Stimulated activated CD4-positive, alpha-beta T cell treated with anti-CD3 and anti-CD28 coated beads, Interleukin-4, amount 100 ng/mL, for 24 hours (primary cell): ENCODE data around the gene TUBB3.
"Not testable (repeated sequence)": the region's sequence is repeated elsewhere in the genome, so short reads cannot be mapped to it uniquely, and the experiment has no call there.

Experiments used
- DNase-seq: peaks from one replicate; pipeline ENCODE4 v3.0.0-alpha.2; 2020

The TUBB3 gene

GRCh38 chr16:89922884-89923639 lies at the start of gene TUBB3:
TUBB3 (plus strand) TSS chr16:89923342; CDS start chr16:89923402, 60 bp downstream.
- DNase-seq: no peak

GRCh38 chr16:89873972-89874689 lies 49.0 kb upstream of the TUBB3 start:
- peak; percentile 95 for DNase-seq

GRCh38 chr16:89879123-89879522 lies 44.0 kb upstream of the TUBB3 start:
- not testable (repeated sequence) for DNase-seq

- no peak for DNase-seq
These were observed 42.4 kb upstream of the TUBB3 start for GRCh38 chr16:89880477-89881367.

GRCh38 chr16:89881368-89881730 lies 41.8 kb upstream of the TUBB3 start:
- DNase-seq: no peak

- DNase-seq: no peak
These were observed 39.6 kb upstream of the TUBB3 start for GRCh38 chr16:89883346-89884040.

GRCh38 chr16:89884041-89884421 lies 39.1 kb upstream of the TUBB3 start:
- DNase-seq: no peak

- no peak for DNase-seq
These were observed 35.9 kb upstream of the TUBB3 start for GRCh38 chr16:89887243-89887642.

- DNase-seq: peak; percentile 48
These were observed 32.9 kb upstream of the TUBB3 start for GRCh38 chr16:89890200-89890599.

- DNase-seq: no peak
These were observed 32.1 kb upstream of the TUBB3 start for GRCh38 chr16:89890886-89891657.

- DNase-seq: no peak
These were observed 31.0 kb upstream of the TUBB3 start for GRCh38 chr16:89892055-89892630.

GRCh38 chr16:89892635-89893034 lies 30.5 kb upstream of the TUBB3 start:
- no peak for DNase-seq

- DNase-seq: no peak
These were observed 29.2 kb upstream of the TUBB3 start for GRCh38 chr16:89893642-89894548.

- DNase-seq: no peak
These were observed 27.5 kb upstream of the TUBB3 start for GRCh38 chr16:89895482-89896250.

GRCh38 chr16:89897204-89897603 lies 25.9 kb upstream of the TUBB3 start:
- no peak for DNase-seq

GRCh38 chr16:89898201-89898967 lies 24.8 kb upstream of the TUBB3 start:
- no peak for DNase-seq

- DNase-seq: no peak
These were observed 23.2 kb upstream of the TUBB3 start for GRCh38 chr16:89899879-89900481.

GRCh38 chr16:89900885-89901284 lies 22.3 kb upstream of the TUBB3 start:
- DNase-seq: no peak
